Fibroblast of lung (primary cell): ENCODE measurements around the gene MIEN1. TPM values are rescaled to one million over a fixed set of nuclear protein-coding genes. Genes with fewer than 3 reads are reported as not detected.
"Not testable (repeated sequence)": the region's sequence is repeated elsewhere in the genome, so short reads cannot be mapped to it uniquely, and the experiment has no call there.

Experiments used
- DNase-seq, 2 donors: peaks; one replicate each; pipeline versions ENCODE4 v3.0.0 to v3.0.0-alpha.2; 2010; ENCODE audit warnings: low read depth in 2 of 2
- H2AFZ ChIP-seq: 2 replicates; pipeline ENCODE4 v1.5.1; 2012; ENCODE audit warnings: low read length, control low read depth, inconsistent platforms
- H3K27ac ChIP-seq: 2 replicates; pipeline ENCODE4 v1.5.1; 2011; ENCODE audit warnings: low read length, control low read depth; ENCODE audit not compliant: insufficient read depth
- H3K27me3 ChIP-seq: 2 replicates; pipeline ENCODE4 v1.5.1; 2011; ENCODE audit warnings: mild to moderate bottlenecking, low read length; ENCODE audit not compliant: control insufficient read depth, insufficient read depth
- H3K36me3 ChIP-seq: 2 replicates; pipeline ENCODE4 v1.5.1; 2011; ENCODE audit warnings: low read length; ENCODE audit not compliant: control insufficient read depth, insufficient read depth
- H3K4me1 ChIP-seq: 2 replicates; pipeline ENCODE4 v1.5.1; 2011; ENCODE audit warnings: low read length; ENCODE audit not compliant: control insufficient read depth, insufficient read depth; ENCODE audit errors: extremely low read depth
- H3K4me2 ChIP-seq: 2 replicates; pipeline ENCODE4 v1.5.1; 2011; ENCODE audit warnings: low read length, control low read depth; ENCODE audit not compliant: insufficient read depth; ENCODE audit errors: extremely low read depth
- H3K4me3 ChIP-seq, 4 experiments: fragments of 200-600 bp in 1 of 4; sonication (generic) in 1 of 4; replicated peaks in 1 of 4; 2 replicates each; pipeline ENCODE4 v1.5.1; 2011 to 2016; ENCODE audit warnings: low read length in 4 of 4, low read depth in 3 of 4, mild to moderate bottlenecking in 3 of 4, control low read depth in 2 of 4, inconsistent platforms in 1 of 4, mixed read lengths in 1 of 4; ENCODE audit not compliant: insufficient read depth in 1 of 4; ENCODE audit errors: control extremely low read depth in 1 of 4
- H3K79me2 ChIP-seq: 2 replicates; pipeline ENCODE4 v1.5.1; 2012; ENCODE audit warnings: mild to moderate bottlenecking, low read length, inconsistent platforms; ENCODE audit not compliant: control insufficient read depth, insufficient read depth
- H3K9ac ChIP-seq: 2 replicates; pipeline ENCODE4 v1.5.1; 2011; ENCODE audit warnings: mild to moderate bottlenecking, low read length, control low read depth; ENCODE audit not compliant: insufficient read depth
- H3K9me3 ChIP-seq: 2 replicates; pipeline ENCODE4 v1.5.1; 2012; ENCODE audit warnings: low read depth, low read length; ENCODE audit not compliant: control insufficient read depth, insufficient read depth
- H4K20me1 ChIP-seq: 2 replicates; pipeline ENCODE4 v1.5.1; 2011; ENCODE audit warnings: low read length; ENCODE audit not compliant: control insufficient read depth, insufficient read depth; ENCODE audit errors: extremely low read depth
- EZH2 ChIP-seq: IDR thresholded peaks from 2 replicates; pipeline ENCODE4 v1.5.1; 2012; ENCODE audit warnings: low read length, control low read depth, mild to moderate bottlenecking; ENCODE audit errors: missing control alignments
- polyA plus RNA-seq, 2 donors: library from polyadenylated mRNA; depleted of rRNA in 1 of 2; stranded (reverse) in 1 of 2; unstranded in 1 of 2; fragments of >200 nt; gene quantifications; 2 replicates each; pipeline ENCODE4 v1.2.1, GENCODE V29; 2011 to 2012; ENCODE audit warnings: missing spikeins in 1 of 2
- total RNA-seq: library from RNA; depleted of rRNA; stranded (reverse); fragments of >200 nt; gene quantifications from 2 replicates; pipeline ENCODE4 v1.2.1, GENCODE V29; 2014
- TF ChIP-seq, protein P1 (sequence below), 2 donors: IDR thresholded peaks in 1 of 2; conservative IDR thresholded peaks in 1 of 2; 1 replicate in 1 of 2; 2 replicates in 1 of 2; pipeline ENCODE4 v1.5.1; 2011 to 2012; ENCODE audit warnings: low read length in 2 of 2, control low read depth in 1 of 2, inconsistent platforms in 1 of 2, low read depth in 1 of 2, mild to moderate bottlenecking in 1 of 2

The MIEN1 gene
- total and polyA plus RNA-seq, 2 donors (not counting 1 experiment from before 2014, with no cell fraction given) = 25.6 to 58.0 TPM

DNA sequence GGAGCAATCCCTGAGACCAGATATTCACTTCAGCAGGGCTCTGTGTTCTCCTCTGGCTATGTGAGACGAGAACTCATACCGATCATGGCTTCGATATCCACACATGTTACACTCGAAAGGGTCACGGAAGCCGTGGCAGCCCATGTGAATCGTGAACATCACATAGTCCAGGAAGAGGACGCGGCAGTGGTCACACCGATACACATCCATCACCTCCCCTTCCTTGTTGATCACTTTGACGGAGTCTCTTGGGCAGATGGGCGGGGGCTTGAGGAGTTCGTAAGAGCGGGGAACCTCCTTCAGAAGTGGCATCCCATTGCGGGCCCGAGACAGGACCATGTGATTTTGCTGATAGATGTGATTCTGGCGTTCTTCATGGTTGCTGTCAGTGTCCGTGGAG, 35.4 kb upstream of the MIEN1 start:
- H3K9ac ChIP-seq = no peak overlapping the region
- H3K36me3 ChIP-seq = no peaks in the 10 kb centered on the region
- no peaks in the 10 kb centered on the region for H4K20me1 ChIP-seq
- no peak overlapping the region for H3K27ac ChIP-seq
- no peaks in the 10 kb centered on the region for H3K79me2 ChIP-seq
- peaks cover 2% of the 10 kb centered on the region for H3K4me1 ChIP-seq
- no peak overlapping the region for H2AFZ ChIP-seq
- no peak overlapping the region for H3K4me2 ChIP-seq
- no peak overlapping the region for H3K4me3 ChIP-seq
- no peaks in the 10 kb centered on the region for H3K9me3 ChIP-seq
- no peak for DNase-seq
- H3K27me3 ChIP-seq = peaks cover 5% of the 10 kb centered on the region
- TF ChIP-seq, protein P1, sequence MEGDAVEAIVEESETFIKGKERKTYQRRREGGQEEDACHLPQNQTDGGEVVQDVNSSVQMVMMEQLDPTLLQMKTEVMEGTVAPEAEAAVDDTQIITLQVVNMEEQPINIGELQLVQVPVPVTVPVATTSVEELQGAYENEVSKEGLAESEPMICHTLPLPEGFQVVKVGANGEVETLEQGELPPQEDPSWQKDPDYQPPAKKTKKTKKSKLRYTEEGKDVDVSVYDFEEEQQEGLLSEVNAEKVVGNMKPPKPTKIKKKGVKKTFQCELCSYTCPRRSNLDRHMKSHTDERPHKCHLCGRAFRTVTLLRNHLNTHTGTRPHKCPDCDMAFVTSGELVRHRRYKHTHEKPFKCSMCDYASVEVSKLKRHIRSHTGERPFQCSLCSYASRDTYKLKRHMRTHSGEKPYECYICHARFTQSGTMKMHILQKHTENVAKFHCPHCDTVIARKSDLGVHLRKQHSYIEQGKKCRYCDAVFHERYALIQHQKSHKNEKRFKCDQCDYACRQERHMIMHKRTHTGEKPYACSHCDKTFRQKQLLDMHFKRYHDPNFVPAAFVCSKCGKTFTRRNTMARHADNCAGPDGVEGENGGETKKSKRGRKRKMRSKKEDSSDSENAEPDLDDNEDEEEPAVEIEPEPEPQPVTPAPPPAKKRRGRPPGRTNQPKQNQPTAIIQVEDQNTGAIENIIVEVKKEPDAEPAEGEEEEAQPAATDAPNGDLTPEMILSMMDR (conservative IDR thresholded peaks at IDR 0.05 in 1 of 2, IDR thresholded peaks at IDR 0.05 in 1 of 2; ENCODE audit: low read depth in 1 of 2, low read length in 2 of 2) = no peak
- TF ChIP-seq EZH2 = no peak

DNA sequence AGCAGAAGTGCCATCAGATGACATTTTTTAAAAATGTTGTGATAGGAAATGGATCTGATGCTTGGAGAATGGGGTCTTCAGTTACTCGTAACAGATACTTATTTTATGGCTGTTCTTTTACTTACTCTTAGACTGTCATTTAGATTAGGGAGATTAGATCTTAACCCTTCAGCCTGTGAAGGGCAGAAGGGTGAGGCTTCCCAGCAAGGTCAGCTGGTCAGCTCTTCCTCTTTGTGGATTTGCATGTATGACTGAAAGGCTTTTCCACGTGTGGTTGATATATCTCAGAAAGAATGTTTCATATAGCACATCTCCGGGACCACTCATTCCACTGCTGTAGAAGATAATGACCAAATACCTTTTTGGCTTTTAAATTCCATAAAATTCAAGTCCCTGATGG, 34.8 kb upstream of the MIEN1 start:
- no peak for TF ChIP-seq EZH2
- TF ChIP-seq, protein P1 (conservative IDR thresholded peaks at IDR 0.05 in 1 of 2, IDR thresholded peaks at IDR 0.05 in 1 of 2; ENCODE audit: low read depth in 1 of 2, low read length in 2 of 2) = no peak
- H3K27ac ChIP-seq = no peak overlapping the region

DNA sequence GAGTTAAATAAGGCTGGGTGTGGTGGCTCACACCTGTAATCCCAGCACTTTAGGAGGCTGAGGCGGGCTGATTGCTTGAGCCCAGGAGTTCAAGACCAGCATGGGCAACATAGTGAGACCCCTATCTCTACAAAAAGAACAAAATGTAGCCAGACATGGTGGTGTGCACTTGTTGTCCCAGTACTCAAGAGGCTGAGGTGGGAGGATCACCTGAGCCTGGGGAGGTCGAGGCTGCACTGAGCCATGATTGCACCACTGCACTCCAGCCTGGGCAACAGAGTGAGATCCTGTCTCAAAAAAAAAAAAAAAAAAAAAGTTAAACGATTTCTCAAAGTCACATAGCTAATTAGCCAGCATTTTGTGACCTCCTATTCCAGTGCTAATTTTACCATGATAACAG, 33.8 kb upstream of the MIEN1 start:
- H3K27me3 ChIP-seq, H3K79me2 ChIP-seq, H4K20me1 ChIP-seq, DNase-seq, H3K4me2 ChIP-seq, H3K27ac ChIP-seq, H3K9ac ChIP-seq, H3K4me1 ChIP-seq, H2AFZ ChIP-seq, H3K36me3 ChIP-seq, H3K4me3 ChIP-seq, H3K9me3 ChIP-seq: not testable (repeated sequence)

More for the DNA sequence above, 34.8 kb upstream of the MIEN1 start:
- Histone ChIP-seq H3K36me3 (no peaks in the 10 kb centered on the region), H4K20me1 (no peaks in the 10 kb centered on the region), H3K4me1 (peaks cover 2% of the 10 kb centered on the region), H3K4me3 (no peak overlapping the region), H3K27me3 (peaks cover 8% of the 10 kb centered on the region), H2AFZ (no peak overlapping the region), H3K79me2 (no peaks in the 10 kb centered on the region), H3K9ac (no peak overlapping the region), H3K4me2 (no peak overlapping the region), H3K9me3 (no peaks in the 10 kb centered on the region)
- no peak for DNase-seq
